ENCODE measurements around the gene FAM111B. TPM values are rescaled to one million over a fixed set of nuclear protein-coding genes. Genes with fewer than 3 reads are reported as not detected.

FAM111B gene
- total and polyA plus RNA-seq, 2 of the 8 experiments (the other 6 are each of a cell fraction or from before 2014, with no cell fraction given), result 4.8 to 38.1 TPM

- no peaks in the 10 kb centered on the region for H3K79me2 ChIP-seq (ENCODE audit: control insufficient read depth in 1 of 2, insufficient read depth in 2 of 2, low read length in 2 of 2)
- ChIA-PET CTCF (ENCODE audit: partially characterized antibody) (interaction anchor here (0.6 to 2.4 kb wide), 6 partner anchors 8 to 139 kb away, joined by 3 to 7 read pairs (median 4); no protein-coding TSS in a partner anchor), POLR2A (ENCODE audit: partially characterized antibody) (interaction anchor here (2.6 kb wide), 1 partner anchor 19 kb away, joined by 7 read pairs; no protein-coding TSS in a partner anchor)
- no peak overlapping the region for H3K18ac ChIP-seq (ENCODE audit: extremely low read depth, low read length)
- no peak overlapping the region for H2AK5ac ChIP-seq (ENCODE audit: low read depth, low read length)
- H2BK5ac ChIP-seq (ENCODE audit: low read depth, low read length), result no peak overlapping the region
- 68% methylated on average over 3 of the region's 3 CpGs; no CpG with 5 or more reads in 1 of the 2 experiments for WGBS, 2 experiments (ENCODE audit: extremely low coverage in 1 of 2, insufficient coverage in 1 of 2, insufficient read length in 1 of 2, insufficient replicate concordance in 2 of 2, low coverage in 1 of 2, low lambda C conversion rate in 2 of 2, missing lambda C conversion rate in 1 of 2)
- peaks cover 0 to 3% of the 10 kb centered on the region in 2 experiments; a peak in 1 of 4 replicates for H3K9me3 ChIP-seq (ENCODE audit: insufficient read depth in 2 of 2, low read depth in 1 of 2, low read length in 1 of 2)
- no peak overlapping the region for H4K91ac ChIP-seq (replicated peaks; ENCODE audit: insufficient read length, low read length)
- H4K20me1 ChIP-seq (replicated peaks in 1 of 2; ENCODE audit: control insufficient read depth in 1 of 2, insufficient read depth in 2 of 2, low read length in 2 of 2), result no peaks in the 10 kb centered on the region
- H4K8ac ChIP-seq (ENCODE audit: extremely low read depth, insufficient read depth, low read length), result no peak overlapping the region
- no peak overlapping the region for H3K14ac ChIP-seq (ENCODE audit: insufficient read length)
- H3K23me2 ChIP-seq (ENCODE audit: low read depth, low read length), result no peaks in the 10 kb centered on the region; the same call in 1 of the 2 replicates
- H3K4ac ChIP-seq (replicated peaks; ENCODE audit: insufficient read length, low read depth, low read length), result no peak overlapping the region
- H2BK12ac ChIP-seq (ENCODE audit: low read depth, low read length), result no peak overlapping the region
- no peak overlapping the region for H2BK15ac ChIP-seq (ENCODE audit: low read length)
- no peak for DNase-seq (ENCODE audit: low read depth in 1 of 2, low spot score in 2 of 2)
- no peak overlapping the region for H3K23ac ChIP-seq (ENCODE audit: insufficient read length)
- H3K4me3 ChIP-seq (ENCODE audit: extremely low read depth in 1 of 4, insufficient read depth in 2 of 4, low read depth in 3 of 4, low read length in 4 of 4), result no peak overlapping the region
- no peak for FAIRE-seq
- no peak overlapping the region for H3K4me2 ChIP-seq (ENCODE audit: insufficient read depth in 1 of 2, low read depth in 2 of 2, low read length in 2 of 2)
- no peak overlapping the region for H2BK120ac ChIP-seq (replicated peaks; ENCODE audit: low read depth, low read length)
- no peak overlapping the region for H4K5ac ChIP-seq (ENCODE audit: insufficient read length, low read depth, low read length)
- H3K4me1 ChIP-seq (replicated peaks in 1 of 4; ENCODE audit: control insufficient read depth in 3 of 4, insufficient read depth in 4 of 4, low read length in 3 of 4), result no peaks in the 10 kb centered on the region
- H3K36me3 ChIP-seq (ENCODE audit: control insufficient read depth in 2 of 4, insufficient read depth in 4 of 4, low read length in 3 of 4), result no peaks in the 10 kb centered on the region
- H3K27me3 ChIP-seq (replicated peaks in 1 of 4; ENCODE audit: control insufficient read depth in 3 of 4, extremely low read depth in 1 of 4, insufficient read depth in 3 of 4, low read length in 3 of 4), result no peaks in the 10 kb centered on the region
- no peak overlapping the region for H3K56ac ChIP-seq (replicated peaks; ENCODE audit: insufficient read length, low read depth, low read length)
- no peak overlapping the region for H3K27ac ChIP-seq (ENCODE audit: low read depth, low read length)
- H2AFZ ChIP-seq (ENCODE audit: low read length), result no peak overlapping the region
- no peaks in the 10 kb centered on the region for H3K79me1 ChIP-seq (ENCODE audit: low read depth, low read length)
- no peak overlapping the region for H2BK20ac ChIP-seq (ENCODE audit: low read length)
- no peak overlapping the region for H3K9ac ChIP-seq (replicated peaks in 1 of 4; ENCODE audit: extremely low read depth in 1 of 4, low read depth in 3 of 4, low read length in 3 of 4)
- TF ChIP-seq SIX5 (IDR thresholded peaks at IDR 0.05; ENCODE audit: low read depth, low read length) (no peak), MAX (IDR thresholded peaks at IDR 0.05) (no peak), TAF7 (optimal IDR thresholded peaks at IDR 0.05; ENCODE audit: borderline replicate concordance, low read depth, low read length) (no peak), TCF12 (IDR thresholded peaks at IDR 0.05; ENCODE audit: low read depth, low read length) (no peak), SIN3A (conservative IDR thresholded peaks at IDR 0.05 in 1 of 2, IDR thresholded peaks at IDR 0.05 in 1 of 2; ENCODE audit: low read depth in 1 of 2, low read length in 2 of 2) (no peak), KDM4A (IDR thresholded peaks at IDR 0.05; ENCODE audit: low read depth, low read length, severe bottlenecking) (no peak), CHD1 (IDR thresholded peaks at IDR 0.05; ENCODE audit: low read depth, low read length) (no peak), RFX5 (IDR thresholded peaks at IDR 0.05; ENCODE audit: borderline replicate concordance, low read depth, low read length) (no peak), YY1 (IDR thresholded peaks at IDR 0.05; ENCODE audit: low read depth, low read length) (no peak), RBBP5 (IDR thresholded peaks at IDR 0.05; ENCODE audit: borderline replicate concordance, low read depth, low read length) (no peak)
- TF ChIP-seq, protein P1, sequence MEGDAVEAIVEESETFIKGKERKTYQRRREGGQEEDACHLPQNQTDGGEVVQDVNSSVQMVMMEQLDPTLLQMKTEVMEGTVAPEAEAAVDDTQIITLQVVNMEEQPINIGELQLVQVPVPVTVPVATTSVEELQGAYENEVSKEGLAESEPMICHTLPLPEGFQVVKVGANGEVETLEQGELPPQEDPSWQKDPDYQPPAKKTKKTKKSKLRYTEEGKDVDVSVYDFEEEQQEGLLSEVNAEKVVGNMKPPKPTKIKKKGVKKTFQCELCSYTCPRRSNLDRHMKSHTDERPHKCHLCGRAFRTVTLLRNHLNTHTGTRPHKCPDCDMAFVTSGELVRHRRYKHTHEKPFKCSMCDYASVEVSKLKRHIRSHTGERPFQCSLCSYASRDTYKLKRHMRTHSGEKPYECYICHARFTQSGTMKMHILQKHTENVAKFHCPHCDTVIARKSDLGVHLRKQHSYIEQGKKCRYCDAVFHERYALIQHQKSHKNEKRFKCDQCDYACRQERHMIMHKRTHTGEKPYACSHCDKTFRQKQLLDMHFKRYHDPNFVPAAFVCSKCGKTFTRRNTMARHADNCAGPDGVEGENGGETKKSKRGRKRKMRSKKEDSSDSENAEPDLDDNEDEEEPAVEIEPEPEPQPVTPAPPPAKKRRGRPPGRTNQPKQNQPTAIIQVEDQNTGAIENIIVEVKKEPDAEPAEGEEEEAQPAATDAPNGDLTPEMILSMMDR (IDR thresholded peaks at IDR 0.05; ENCODE audit: control extremely low read depth in 1 of 3, insufficient read depth in 1 of 3, low read depth in 1 of 3, low read length in 3 of 3), result no peak
Measured at GRCh38 chr11:59164028-59164427, 57.0 kb downstream of the FAM111B start.
